ENCODE data around the gene LTBP1.

The LTBP1 gene

DNA sequence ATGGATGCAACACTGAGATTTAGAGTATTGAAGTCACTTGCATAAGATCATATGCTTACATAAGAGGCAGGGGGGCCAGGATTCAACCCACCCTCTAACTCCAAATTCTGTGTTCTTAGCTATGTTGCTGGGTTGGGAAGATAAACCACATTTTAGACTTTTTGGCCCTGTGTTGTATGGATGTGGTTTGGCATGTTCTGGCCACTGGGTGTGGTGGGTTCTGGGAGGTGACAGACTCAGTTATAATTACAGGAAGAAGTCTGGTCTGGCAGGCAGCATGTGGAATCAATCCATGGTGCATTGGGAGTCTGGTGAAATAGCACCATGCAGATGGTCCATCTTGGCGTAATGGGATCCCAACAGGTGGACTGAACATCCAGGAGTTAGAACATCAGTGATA, 138.9 kb downstream of the LTBP1 start:
- Histone ChIP-seq H3K4me2 (ENCODE audit: low read length, poor library complexity, severe bottlenecking) (no peak overlapping the region), H2BK15ac (ENCODE audit: low read depth, poor library complexity, severe bottlenecking) (no peak overlapping the region), H3K27me3 (ENCODE audit: control insufficient read depth in 1 of 2, insufficient read depth in 1 of 2, low read length in 2 of 2) (peaks cover 0 to 12% of the 10 kb centered on the region in 2 experiments), H2BK12ac (ENCODE audit: low read length in 2 of 2) (peak overlapping the region in 1 of 2 experiments; percentile 37), H3K79me1 (replicated peaks; ENCODE audit: low read length, poor library complexity, severe bottlenecking) (no peaks in the 10 kb centered on the region), H4K91ac (ENCODE audit: low read length) (no peak overlapping the region), H3K14ac (ENCODE audit: low read length in 2 of 2) (no peak overlapping the region), H2AFZ (ENCODE audit: low read depth, low read length) (no peak overlapping the region), H3K4me3 (ENCODE audit: insufficient read depth in 1 of 2, low read depth in 1 of 2, low read length in 2 of 2) (no peak overlapping the region), H3K27ac (ENCODE audit: low read length, poor library complexity, severe bottlenecking) (no peak overlapping the region), H3K23ac (ENCODE audit: low read length in 2 of 2) (no peak overlapping the region), H3K9ac (ENCODE audit: low read length) (no peak overlapping the region), H4K8ac (ENCODE audit: low read length) (no peak overlapping the region), H2BK5ac (ENCODE audit: low read depth, low read length, poor library complexity, severe bottlenecking) (no peak overlapping the region), H3K4ac (ENCODE audit: low read depth in 1 of 2, low read length in 2 of 2) (no peak overlapping the region), H3K36me3 (ENCODE audit: control insufficient read depth in 1 of 2, insufficient read depth in 2 of 2, low read depth in 1 of 2, low read length in 2 of 2) (no peaks in the 10 kb centered on the region), H3K4me1 (ENCODE audit: control insufficient read depth, insufficient read depth, low read depth, low read length) (peaks cover 2% of the 10 kb centered on the region), H2AK5ac (ENCODE audit: low read length, severe bottlenecking) (no peak overlapping the region), H3K18ac (ENCODE audit: low read depth in 1 of 2, low read length in 2 of 2) (peak overlapping the region in 1 of 2 experiments; percentile 0), H3K9me3 (ENCODE audit: control insufficient read depth, low read length) (no peaks in the 10 kb centered on the region), H2BK120ac (ENCODE audit: low read depth, low read length) (no peak overlapping the region)
- WGBS: 86% methylated on average over 1 of the region's 1 CpG
- no peak for DNase-seq

GRCh38 chr2:33086400-33087015, 139.8 kb downstream of the LTBP1 start:
- Histone ChIP-seq H2BK15ac (ENCODE audit: low read depth, poor library complexity, severe bottlenecking) (no peak overlapping the region), H3K36me3 (ENCODE audit: control insufficient read depth in 1 of 2, insufficient read depth in 2 of 2, low read depth in 1 of 2, low read length in 2 of 2) (no peaks in the 10 kb centered on the region), H2AK5ac (ENCODE audit: low read length, severe bottlenecking) (no peak overlapping the region), H3K4me1 (ENCODE audit: control insufficient read depth, insufficient read depth, low read depth, low read length) (peaks cover 2% of the 10 kb centered on the region), H3K14ac (ENCODE audit: low read length in 2 of 2) (no peak overlapping the region), H3K9me3 (ENCODE audit: control insufficient read depth, low read length) (no peaks in the 10 kb centered on the region), H3K4me2 (ENCODE audit: low read length, poor library complexity, severe bottlenecking) (no peak overlapping the region), H2AFZ (ENCODE audit: low read depth, low read length) (no peak overlapping the region), H3K79me1 (replicated peaks; ENCODE audit: low read length, poor library complexity, severe bottlenecking) (no peaks in the 10 kb centered on the region), H3K18ac (ENCODE audit: low read depth in 1 of 2, low read length in 2 of 2) (no peak overlapping the region), H3K4ac (ENCODE audit: low read depth in 1 of 2, low read length in 2 of 2) (no peak overlapping the region), H2BK120ac (ENCODE audit: low read depth, low read length) (no peak overlapping the region), H4K8ac (ENCODE audit: low read length) (no peak overlapping the region), H3K9ac (ENCODE audit: low read length) (no peak overlapping the region), H2BK12ac (ENCODE audit: low read length in 2 of 2) (peak overlapping the region; percentile 32 to 34), H3K23ac (ENCODE audit: low read length in 2 of 2) (no peak overlapping the region), H3K4me3 (ENCODE audit: insufficient read depth in 1 of 2, low read depth in 1 of 2, low read length in 2 of 2) (no peak overlapping the region), H3K27me3 (ENCODE audit: control insufficient read depth in 1 of 2, insufficient read depth in 1 of 2, low read length in 2 of 2) (peaks cover 0 to 12% of the 10 kb centered on the region in 2 experiments), H2BK5ac (ENCODE audit: low read depth, low read length, poor library complexity, severe bottlenecking) (no peak overlapping the region), H3K27ac (ENCODE audit: low read length, poor library complexity, severe bottlenecking) (no peak overlapping the region), H4K91ac (ENCODE audit: low read length) (peak overlapping the region; percentile 30)
- 92% methylated on average over 6 of the region's 9 CpGs for WGBS
- DNase-seq: peak; percentile 39

DNA sequence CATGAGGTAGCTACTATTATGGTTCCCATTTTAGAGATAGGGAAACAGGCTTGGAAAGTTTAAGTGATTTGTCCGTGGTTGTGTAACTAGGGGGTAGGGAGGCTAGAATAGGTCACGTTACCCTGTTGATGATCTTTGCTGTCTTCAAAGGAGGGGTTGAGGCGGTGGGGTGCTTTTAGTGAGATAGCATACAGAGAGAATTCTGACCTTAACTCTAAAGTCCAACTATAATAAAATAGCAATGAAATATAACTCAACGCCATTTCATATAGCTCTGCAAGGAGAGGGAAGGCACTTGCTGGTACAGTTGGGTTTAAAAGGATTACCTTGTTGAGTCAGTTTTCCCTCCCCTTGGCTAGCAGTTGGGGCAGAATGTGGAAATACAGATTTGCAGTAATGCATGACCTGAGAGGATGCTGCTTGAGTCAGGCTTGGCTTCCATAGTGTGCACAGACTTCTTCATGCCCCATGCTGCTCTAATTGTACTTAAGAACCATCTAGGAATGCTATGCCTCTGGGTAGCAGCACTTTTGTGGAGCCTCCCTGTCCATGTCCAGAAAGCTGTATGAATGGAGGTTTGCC, 143.9 kb downstream of the LTBP1 start:
- H2AK5ac ChIP-seq (ENCODE audit: low read length, severe bottlenecking): no peak overlapping the region
- peaks cover 2% of the 10 kb centered on the region for H3K4me1 ChIP-seq (ENCODE audit: control insufficient read depth, insufficient read depth, low read depth, low read length)
- H3K27ac ChIP-seq (ENCODE audit: low read length, poor library complexity, severe bottlenecking): no peak overlapping the region
- no peak overlapping the region for H4K8ac ChIP-seq (ENCODE audit: low read length)
- H3K14ac ChIP-seq (ENCODE audit: low read length in 2 of 2): no peak overlapping the region
- H3K4ac ChIP-seq (ENCODE audit: low read depth in 1 of 2, low read length in 2 of 2): no peak overlapping the region
- no peaks in the 10 kb centered on the region for H3K79me1 ChIP-seq (replicated peaks; ENCODE audit: low read length, poor library complexity, severe bottlenecking)
- no peak overlapping the region for H4K91ac ChIP-seq (ENCODE audit: low read length)
- H3K36me3 ChIP-seq (ENCODE audit: control insufficient read depth in 1 of 2, insufficient read depth in 2 of 2, low read depth in 1 of 2, low read length in 2 of 2): no peaks in the 10 kb centered on the region
- no peak overlapping the region for H2AFZ ChIP-seq (ENCODE audit: low read depth, low read length)
- H2BK12ac ChIP-seq (ENCODE audit: low read length in 2 of 2): no peak overlapping the region
- H3K27me3 ChIP-seq (ENCODE audit: control insufficient read depth in 1 of 2, insufficient read depth in 1 of 2, low read length in 2 of 2): no peaks in the 10 kb centered on the region
- no peak overlapping the region for H3K9ac ChIP-seq (ENCODE audit: low read length)
- no peak overlapping the region for H3K4me2 ChIP-seq (ENCODE audit: low read length, poor library complexity, severe bottlenecking)
- 88% methylated on average over 2 of the region's 4 CpGs for WGBS
- no peak for DNase-seq
- no peak overlapping the region for H3K18ac ChIP-seq (ENCODE audit: low read depth in 1 of 2, low read length in 2 of 2)
- H3K9me3 ChIP-seq (ENCODE audit: control insufficient read depth, low read length): peaks cover under 1% of the 10 kb centered on the region
- no peak overlapping the region for H3K23ac ChIP-seq (ENCODE audit: low read length in 2 of 2)
- no peak overlapping the region for H3K4me3 ChIP-seq (ENCODE audit: insufficient read depth in 1 of 2, low read depth in 1 of 2, low read length in 2 of 2)
- H2BK120ac ChIP-seq (ENCODE audit: low read depth, low read length): no peak overlapping the region
- H2BK15ac ChIP-seq (ENCODE audit: low read depth, poor library complexity, severe bottlenecking): no peak overlapping the region
- no peak overlapping the region for H2BK5ac ChIP-seq (ENCODE audit: low read depth, low read length, poor library complexity, severe bottlenecking)

GRCh38 chr2:33091541-33092123, 144.9 kb downstream of the LTBP1 start:
- H3K9ac ChIP-seq (ENCODE audit: low read length): peak overlapping the region; percentile 37
- H3K14ac ChIP-seq (ENCODE audit: low read length in 2 of 2): no peak overlapping the region
- DNase-seq: no peak
- H2AK5ac ChIP-seq (ENCODE audit: low read length, severe bottlenecking): no peak overlapping the region
- no peak overlapping the region for H2BK15ac ChIP-seq (ENCODE audit: low read depth, poor library complexity, severe bottlenecking)
- no peaks in the 10 kb centered on the region for H3K27me3 ChIP-seq (ENCODE audit: control insufficient read depth in 1 of 2, insufficient read depth in 1 of 2, low read length in 2 of 2)
- H3K4me1 ChIP-seq (ENCODE audit: control insufficient read depth, insufficient read depth, low read depth, low read length): no peaks in the 10 kb centered on the region
- H4K91ac ChIP-seq (ENCODE audit: low read length): no peak overlapping the region
- H3K4ac ChIP-seq (ENCODE audit: low read depth in 1 of 2, low read length in 2 of 2): no peak overlapping the region
- H3K18ac ChIP-seq (ENCODE audit: low read depth in 1 of 2, low read length in 2 of 2): no peak overlapping the region
- no peak overlapping the region for H3K27ac ChIP-seq (ENCODE audit: low read length, poor library complexity, severe bottlenecking)
- no peak overlapping the region for H2AFZ ChIP-seq (ENCODE audit: low read depth, low read length)
- H3K23ac ChIP-seq (ENCODE audit: low read length in 2 of 2): no peak overlapping the region
- H4K8ac ChIP-seq (ENCODE audit: low read length): no peak overlapping the region
- no peak overlapping the region for H2BK5ac ChIP-seq (ENCODE audit: low read depth, low read length, poor library complexity, severe bottlenecking)
- H3K9me3 ChIP-seq (ENCODE audit: control insufficient read depth, low read length): peaks cover 5% of the 10 kb centered on the region
- no peaks in the 10 kb centered on the region for H3K36me3 ChIP-seq (ENCODE audit: control insufficient read depth in 1 of 2, insufficient read depth in 2 of 2, low read depth in 1 of 2, low read length in 2 of 2)
- H2BK120ac ChIP-seq (ENCODE audit: low read depth, low read length): no peak overlapping the region
- no peak overlapping the region for H3K4me3 ChIP-seq (ENCODE audit: insufficient read depth in 1 of 2, low read depth in 1 of 2, low read length in 2 of 2)
- no peak overlapping the region for H3K4me2 ChIP-seq (ENCODE audit: low read length, poor library complexity, severe bottlenecking)
- H3K79me1 ChIP-seq (replicated peaks; ENCODE audit: low read length, poor library complexity, severe bottlenecking): no peaks in the 10 kb centered on the region
- H2BK12ac ChIP-seq (ENCODE audit: low read length in 2 of 2): no peak overlapping the region
- WGBS: 94% methylated on average over 4 of the region's 5 CpGs
